Measurements from ENCODE around the gene PPT1.

DNA sequence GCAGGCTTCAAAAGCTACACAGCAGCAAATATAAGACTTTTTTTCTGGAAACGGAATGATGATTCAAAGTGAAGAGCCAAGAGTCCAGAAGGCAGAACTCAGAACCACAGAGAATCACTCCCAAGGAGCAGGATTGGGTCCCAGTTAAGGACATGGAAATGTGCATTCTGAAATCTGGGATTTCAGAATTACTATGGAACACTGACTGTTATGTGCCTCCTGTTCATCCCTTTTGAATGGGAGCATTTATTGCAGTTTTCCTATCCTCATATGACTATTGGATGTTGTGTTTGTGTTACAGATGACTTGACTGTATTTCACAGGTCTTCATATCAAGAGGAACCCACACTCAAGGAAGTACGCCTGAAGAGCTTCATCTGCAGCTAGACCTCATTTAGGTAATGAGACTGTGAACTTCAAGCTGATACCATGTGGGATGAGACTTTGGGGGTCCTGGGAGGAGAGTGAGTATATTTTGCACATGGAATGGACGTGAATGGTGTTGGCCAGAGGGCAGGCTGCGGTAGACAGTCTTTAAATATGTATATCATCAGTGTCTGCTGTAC, 73.6 kb downstream of the PPT1 start:
- no peak for TF ChIP-seq TAF1 (IDR thresholded peaks at IDR 0.05; ENCODE audit: borderline replicate concordance, insufficient read depth, low read length)
- TF ChIP-seq, protein P1, sequence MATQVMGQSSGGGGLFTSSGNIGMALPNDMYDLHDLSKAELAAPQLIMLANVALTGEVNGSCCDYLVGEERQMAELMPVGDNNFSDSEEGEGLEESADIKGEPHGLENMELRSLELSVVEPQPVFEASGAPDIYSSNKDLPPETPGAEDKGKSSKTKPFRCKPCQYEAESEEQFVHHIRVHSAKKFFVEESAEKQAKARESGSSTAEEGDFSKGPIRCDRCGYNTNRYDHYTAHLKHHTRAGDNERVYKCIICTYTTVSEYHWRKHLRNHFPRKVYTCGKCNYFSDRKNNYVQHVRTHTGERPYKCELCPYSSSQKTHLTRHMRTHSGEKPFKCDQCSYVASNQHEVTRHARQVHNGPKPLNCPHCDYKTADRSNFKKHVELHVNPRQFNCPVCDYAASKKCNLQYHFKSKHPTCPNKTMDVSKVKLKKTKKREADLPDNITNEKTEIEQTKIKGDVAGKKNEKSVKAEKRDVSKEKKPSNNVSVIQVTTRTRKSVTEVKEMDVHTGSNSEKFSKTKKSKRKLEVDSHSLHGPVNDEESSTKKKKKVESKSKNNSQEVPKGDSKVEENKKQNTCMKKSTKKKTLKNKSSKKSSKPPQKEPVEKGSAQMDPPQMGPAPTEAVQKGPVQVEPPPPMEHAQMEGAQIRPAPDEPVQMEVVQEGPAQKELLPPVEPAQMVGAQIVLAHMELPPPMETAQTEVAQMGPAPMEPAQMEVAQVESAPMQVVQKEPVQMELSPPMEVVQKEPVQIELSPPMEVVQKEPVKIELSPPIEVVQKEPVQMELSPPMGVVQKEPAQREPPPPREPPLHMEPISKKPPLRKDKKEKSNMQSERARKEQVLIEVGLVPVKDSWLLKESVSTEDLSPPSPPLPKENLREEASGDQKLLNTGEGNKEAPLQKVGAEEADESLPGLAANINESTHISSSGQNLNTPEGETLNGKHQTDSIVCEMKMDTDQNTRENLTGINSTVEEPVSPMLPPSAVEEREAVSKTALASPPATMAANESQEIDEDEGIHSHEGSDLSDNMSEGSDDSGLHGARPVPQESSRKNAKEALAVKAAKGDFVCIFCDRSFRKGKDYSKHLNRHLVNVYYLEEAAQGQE (IDR thresholded peaks at IDR 0.05; ENCODE audit: insufficient read depth in 1 of 2, low read depth in 2 of 2, low read length in 2 of 2): no peak

Measured in PFSK-1 (cell line).